GM19397 (cell line): ENCODE data around the gene LDAH.

Experiments
- ATAC-seq: cut with Tn5 transposase; IDR thresholded peaks from one replicate; pipeline ENCODE4 v1.9.1; 2021; ENCODE audit warnings: mild to moderate bottlenecking, moderate library complexity; ENCODE audit not compliant: unreplicated experiment

Gene LDAH

DNA sequence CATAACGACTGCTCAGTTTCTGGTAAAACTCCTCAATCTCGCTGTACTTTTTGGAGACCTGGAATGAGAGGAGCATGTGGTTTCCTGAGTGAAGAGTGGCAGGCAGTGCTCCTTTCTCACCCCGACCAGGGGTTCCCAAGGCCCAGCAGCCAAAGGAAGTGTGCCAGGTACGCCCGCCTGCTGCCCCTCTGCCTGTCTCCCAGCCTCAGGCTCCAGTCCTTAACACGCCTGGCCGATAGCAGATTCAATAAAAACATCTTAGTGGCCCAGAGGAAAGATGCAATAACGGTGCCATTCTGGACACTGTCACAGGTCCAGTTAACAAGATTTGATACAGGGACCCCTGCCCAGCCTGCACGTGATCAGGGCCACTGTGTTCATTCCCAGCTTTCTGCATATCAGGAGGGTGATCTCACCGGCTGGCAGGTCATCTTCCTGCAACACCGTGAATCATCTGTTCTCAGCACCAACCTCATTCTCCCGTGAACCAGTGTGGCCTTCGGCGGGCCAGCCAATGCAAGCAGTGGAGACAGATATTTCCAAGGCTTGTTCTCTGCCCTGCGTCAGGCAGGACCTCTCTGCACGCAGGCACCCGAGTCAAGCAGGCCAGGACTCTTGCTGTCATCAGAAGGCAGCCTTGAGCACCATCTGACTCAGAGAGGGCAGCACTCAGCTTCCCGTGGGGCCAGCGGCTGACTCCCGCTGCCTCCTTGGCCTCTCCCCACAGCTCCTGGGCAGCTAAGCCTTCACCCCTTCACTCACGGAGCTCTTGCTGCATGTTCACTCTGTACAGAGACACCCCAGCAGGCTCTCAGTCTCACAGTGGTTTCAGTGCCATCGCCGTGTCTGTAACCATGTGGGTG is 181.5 kb downstream of the LDAH start:
- ATAC-seq: no peak

DNA sequence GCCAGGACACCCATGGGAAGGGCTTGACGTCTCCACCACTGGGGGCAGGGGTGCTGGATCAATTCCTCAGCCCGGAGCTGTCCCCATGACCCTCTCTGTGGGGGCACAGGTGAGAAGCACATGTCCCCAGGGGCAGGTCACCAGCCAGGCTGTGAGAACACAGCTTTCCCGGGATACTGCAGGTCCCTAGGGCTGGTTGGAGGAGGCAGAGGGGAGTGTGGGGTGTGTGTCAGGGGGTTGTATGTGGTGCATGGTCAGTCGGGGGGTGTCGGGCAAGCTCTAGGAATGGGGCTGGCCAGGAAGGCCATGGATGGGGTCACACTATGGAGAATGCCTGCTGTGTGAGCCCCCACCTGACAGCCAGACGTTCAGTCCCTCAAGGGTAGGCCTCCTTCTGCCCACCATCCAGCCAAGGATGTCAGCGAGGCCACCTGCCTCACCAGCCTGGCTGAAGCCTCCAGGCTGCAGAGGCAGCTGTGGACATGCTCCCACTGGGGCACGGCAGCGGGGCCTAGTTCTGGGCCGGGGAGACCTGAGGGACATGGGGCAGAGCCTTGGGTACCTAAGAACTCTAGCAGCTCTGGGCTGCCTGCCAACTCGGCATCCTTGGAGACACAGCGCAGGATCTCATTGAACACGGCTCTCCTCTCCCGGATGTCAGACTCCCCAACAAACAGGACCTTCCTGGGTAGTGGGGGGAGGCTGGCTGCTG is 182.3 kb downstream of the LDAH start:
- no peak for ATAC-seq

DNA sequence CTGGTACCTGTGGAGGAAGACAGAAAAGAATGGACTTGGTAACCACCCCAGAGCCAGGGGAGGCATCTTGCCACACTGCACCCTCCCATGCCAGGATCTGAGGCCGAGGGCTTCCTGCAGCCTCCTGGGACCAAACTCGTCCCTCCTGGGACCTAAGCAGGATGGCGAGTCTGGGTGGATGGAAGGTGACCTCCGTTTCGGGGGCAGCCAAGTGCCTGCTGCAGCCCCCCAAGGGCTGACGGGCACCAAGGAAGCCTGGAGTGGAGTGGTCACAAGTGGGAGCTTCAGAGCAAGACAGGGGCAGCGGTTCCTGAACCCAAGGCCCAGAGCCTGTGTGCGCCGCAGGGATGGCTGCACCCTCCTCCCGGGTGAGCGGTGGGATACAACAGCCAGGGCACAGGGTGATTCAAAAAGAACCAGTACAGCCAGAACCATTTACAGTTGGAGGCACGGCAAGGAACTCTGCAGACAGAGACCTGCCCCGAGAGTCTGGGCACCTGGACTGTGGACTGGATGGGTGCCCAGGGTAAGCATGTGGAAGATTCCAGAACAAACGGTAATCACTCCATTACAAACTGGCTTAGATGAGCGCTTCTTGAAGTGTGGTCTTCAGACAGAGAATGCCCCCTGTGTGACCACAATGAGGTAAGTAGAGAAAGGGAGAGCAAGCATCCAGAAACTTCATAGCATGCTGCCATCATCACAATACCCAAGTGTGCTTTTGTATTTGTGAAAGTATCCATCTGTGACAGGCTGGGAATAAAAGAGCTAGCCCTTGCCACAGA is 184.1 kb downstream of the LDAH start:
- ATAC-seq: no peak

DNA sequence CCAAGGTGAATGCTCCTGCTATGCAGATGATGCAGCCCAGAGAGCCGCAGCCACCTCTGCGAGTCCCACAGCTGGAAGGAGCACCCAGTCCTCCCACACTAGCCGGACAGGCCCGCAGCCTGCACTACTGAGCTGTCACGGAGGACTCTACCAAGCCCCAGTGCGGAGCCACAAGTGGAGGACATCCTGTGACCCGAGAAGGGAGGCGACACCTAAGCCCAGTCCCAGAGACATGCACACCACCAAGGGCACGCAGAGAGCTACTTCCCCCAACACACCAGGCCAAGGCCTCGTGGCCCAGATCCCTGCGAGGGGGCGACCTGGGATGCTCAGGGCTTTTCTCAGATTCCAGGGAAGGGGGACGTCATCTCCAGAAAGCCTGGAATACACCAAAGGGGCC is 184.9 kb downstream of the LDAH start:
- ATAC-seq: no peak

DNA sequence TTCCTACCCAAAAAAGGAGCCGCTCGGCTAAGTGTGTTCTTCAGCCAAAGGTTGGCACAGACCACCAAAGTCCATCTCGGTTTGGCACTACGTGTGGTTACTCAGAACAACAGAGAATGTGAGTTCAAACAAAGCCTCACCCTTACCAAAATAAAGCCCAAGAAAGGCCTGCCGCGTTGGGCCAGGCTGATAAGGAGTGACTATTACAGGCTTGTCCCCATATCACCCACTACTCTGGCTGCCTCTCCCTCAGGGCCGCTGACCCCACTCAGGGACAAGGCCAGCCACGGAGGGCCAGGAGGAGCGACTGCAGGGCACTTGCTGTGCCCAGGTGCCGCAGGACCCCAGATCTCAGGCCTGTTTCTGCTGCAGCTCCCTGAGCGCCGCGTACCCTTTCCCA is 185.8 kb downstream of the LDAH start:
- ATAC-seq: no peak

DNA sequence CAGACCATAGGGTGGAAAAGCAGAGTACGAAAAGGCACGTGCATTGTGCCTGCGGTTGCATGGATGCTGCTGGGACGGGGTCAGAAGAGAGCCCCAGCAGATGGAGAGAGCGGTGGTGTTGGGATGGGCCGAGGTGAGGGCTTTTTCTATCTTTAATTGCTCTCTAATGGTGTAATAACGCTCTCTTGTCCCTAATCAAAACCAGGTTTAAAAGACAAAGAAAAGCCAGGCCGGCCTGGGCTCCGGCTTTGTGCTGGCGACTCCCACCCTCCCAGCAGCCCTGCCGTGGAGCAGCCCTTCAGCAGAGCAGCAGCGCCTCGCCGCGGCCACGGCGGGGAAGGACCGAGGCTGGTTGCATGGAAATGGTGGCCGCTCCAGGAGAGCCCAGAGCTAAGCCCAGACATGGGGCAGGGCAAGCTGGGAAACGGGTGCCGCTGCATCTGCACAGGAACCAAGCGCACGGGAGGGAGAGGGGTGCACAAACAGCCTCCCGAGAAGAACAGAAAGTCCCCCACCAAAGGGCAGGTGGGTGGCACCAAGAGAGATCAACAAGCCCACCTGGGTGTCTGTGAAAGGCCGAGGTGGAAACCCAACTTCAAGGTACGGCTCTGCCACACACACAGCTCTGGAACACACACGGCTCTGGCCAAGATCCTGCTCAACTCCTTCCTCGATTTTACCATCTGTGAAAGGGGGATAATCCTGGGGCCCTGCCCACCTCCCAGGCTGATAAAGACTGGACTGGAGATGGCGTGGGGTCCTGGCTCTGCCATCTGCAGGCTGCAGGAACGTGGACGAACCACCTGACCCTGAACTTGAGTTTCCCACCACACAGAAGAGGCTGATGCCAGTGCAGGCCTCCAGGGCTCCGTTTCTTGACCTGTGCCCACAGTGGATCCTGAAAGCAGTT is 187.0 kb downstream of the LDAH start:
- ATAC-seq: peak; percentile 71

DNA sequence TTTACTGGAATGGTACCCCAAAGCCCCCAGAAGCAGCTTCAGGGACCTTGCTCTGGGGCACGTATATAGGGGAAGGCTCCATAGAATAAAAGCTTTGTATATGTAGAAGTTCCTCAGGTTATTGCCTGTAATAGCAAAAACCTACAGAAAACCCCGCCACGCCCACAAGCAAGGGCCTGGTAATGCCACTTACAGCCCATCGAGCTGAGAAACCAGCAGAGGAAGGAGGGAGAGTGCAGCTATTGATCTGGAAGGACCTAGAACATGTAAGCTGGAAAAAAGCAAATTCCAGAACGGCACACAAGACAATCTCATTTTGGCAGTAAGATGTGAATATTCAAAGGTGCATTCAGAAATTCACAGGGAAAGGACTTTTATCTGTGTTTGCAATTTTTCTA is 187.8 kb downstream of the LDAH start:
- ATAC-seq: no peak

DNA sequence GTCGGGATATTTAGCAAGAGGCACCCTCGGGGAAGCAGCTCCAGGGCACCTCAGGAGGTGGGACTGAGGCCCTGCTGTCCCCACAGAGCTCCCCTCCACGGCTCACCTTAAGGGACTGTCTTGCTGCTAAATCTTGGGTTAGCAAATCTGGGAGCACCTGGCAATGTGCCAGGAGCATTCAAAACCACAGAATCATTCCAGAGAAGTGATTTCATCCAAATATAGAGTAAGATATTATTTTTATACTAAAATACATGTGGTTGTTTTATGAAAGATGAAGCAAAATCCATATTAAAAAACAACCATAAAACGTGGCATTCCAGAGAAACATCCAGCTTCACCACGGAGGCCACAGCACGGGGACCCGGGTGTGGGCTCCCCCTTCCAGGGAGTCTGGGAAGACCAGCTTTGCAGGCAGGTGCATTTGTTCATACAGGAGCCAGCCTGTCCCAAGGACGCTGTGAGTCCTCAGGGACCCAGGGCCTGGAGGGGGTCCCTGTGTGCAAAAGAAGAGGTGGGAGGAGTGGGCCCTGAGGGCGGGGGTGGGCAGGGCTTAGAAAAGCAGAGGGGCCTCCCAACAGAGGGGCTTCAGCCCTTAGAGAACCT is 188.3 kb downstream of the LDAH start:
- no peak for ATAC-seq
